NCI-H2196 treated with DMSO at 0.1 percent for 48 hours (cell line): ENCODE data around the gene SLC9A9.
"Not testable (repeated sequence)": the region's sequence is repeated elsewhere in the genome, so short reads cannot be mapped to it uniquely, and the experiment has no call there.

Source experiments
- DNase-seq: peaks from one replicate; lab custom pipeline; 2025; ENCODE audit not compliant: unreplicated experiment; lab: John Stamatoyannopoulos, UW

The SLC9A9 gene

GRCh38 chr3:143847787-143848631 lies at the start of gene SLC9A9:
Gene SLC9A9, minus strand, starts transcription at chr3:143848468. Its CDS starts 146 bp downstream, at chr3:143848322.
- no peak for DNase-seq

GRCh38 chr3:143897576-143898295 lies 49.5 kb upstream of the SLC9A9 start:
- no peak for DNase-seq

DNA sequence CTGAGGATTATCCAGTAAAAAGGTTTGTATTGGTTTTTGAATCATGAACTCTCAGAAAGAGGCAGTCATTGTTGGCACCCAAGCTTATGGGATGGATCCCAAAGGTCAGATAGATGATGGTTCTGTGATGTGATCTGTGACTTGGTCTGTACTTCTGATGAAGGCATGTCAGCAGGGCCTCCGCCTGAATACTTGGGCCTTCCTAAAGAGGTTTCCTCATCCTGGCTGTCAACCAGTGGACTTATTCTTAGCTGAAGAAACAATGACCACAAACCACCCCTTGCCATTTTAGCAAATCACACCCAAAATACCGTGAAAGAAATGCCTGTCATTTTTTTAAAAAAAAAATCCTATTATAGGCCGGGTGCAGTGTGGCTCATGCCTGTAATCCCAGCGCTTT lies 48.2 kb upstream of the SLC9A9 start:
- DNase-seq: no peak

DNA sequence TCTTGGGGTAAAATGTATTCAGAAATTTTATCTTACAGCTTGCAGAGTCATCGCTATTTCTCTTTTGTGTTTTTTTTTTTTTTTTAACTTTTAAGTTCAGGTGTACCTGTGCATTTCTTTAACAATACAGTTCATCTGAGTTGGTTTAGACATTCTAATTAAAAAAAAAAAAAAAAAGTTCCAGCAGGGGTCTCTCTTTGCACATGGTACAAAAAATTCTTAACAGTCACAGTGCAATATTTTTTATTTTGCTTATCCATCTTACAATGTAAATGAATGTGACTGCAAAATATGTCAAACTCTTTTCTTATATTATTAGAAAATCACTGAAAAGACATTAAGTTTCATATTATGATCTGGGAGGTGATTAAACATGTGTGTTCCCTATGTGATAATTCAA lies 47.5 kb upstream of the SLC9A9 start:
- no peak for DNase-seq

GRCh38 chr3:143888846-143889245 lies 40.6 kb upstream of the SLC9A9 start:
- no peak for DNase-seq

DNA sequence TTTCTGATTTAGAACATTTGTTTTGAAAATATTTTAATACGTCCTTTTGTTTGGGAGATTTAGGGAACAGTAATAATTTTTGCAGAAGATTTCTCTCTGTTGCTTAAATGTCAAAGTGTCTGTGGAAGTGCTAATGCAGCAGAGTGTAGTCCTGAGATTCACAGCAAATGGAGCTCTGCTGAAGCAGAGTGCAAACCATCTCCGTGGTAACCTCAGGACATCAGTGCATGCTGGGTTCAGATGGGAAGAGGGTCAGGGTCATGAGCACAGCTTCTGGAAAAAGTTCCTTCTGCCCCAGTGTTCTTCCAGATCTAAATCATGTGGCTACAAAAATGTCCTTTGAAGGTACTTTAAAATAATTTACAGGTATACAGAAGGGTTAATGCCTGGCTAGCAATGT lies 39.9 kb upstream of the SLC9A9 start:
- no peak for DNase-seq

GRCh38 chr3:143885780-143886427 lies 37.6 kb upstream of the SLC9A9 start:
- DNase-seq: no peak

GRCh38 chr3:143884861-143885260 lies 36.6 kb upstream of the SLC9A9 start:
- DNase-seq: no peak

DNA sequence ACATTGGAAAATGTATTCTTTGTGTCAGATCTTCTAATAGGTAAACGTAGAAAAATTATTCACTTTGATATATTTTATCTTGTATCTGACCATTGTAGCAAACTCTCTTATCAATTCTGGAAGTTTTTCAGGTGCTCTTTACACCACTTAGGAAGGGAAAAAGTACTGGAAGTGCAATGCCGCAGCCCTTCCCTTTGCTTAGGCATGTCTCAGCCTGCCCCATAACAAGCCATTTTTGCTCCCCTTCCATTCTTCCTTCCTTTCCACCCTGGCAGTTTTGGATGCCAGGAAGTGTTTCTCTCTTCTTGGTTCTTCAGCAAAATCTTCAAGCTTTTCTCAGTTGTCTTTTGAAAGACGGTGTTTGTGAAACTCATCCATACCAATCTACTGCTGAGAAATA lies 34.9 kb upstream of the SLC9A9 start:
- no peak for DNase-seq

GRCh38 chr3:143881095-143881494 lies 32.8 kb upstream of the SLC9A9 start:
- DNase-seq: no peak

DNA sequence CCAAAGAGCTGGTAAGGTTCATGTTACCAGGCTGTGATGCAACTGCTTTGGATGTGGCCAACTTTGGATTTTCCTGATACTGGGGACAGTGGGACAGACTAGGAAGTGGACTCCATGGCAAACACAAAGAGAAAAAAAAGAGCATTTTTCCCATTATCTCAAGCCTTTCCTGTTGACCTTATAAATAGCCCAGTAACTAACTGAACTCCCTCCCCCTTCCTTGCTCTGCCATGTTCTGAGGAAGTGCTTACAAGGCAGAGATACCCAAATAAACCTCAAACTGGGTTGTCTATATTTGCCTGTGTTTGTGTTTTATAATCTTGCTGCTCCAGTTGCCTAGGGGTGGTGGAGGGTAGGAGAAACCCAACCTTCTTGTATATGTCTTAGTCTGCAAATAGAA lies 27.3 kb upstream of the SLC9A9 start:
- no peak for DNase-seq

DNA sequence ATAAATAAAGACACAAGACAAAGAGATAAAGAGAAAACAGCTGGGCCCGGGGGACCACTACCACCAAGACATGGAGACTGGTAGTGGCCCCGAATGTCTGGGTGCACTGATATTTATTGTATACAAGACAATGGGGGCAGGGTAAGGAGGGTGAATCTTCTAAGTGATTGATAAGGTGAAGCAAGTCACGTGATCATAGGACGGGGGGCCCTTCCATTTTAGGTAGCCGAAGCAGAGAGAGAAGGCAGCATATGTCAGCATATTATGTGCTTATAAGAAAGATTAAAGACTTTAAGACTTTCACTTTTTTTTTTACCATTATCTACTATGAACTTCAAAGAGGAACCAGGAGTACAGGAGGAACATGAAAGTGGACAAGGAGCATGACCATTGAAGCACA lies 25.3 kb upstream of the SLC9A9 start:
- DNase-seq: not testable (repeated sequence)

- no peak for DNase-seq
These were observed 17.0 kb upstream of the SLC9A9 start for GRCh38 chr3:143865302-143865701.

GRCh38 chr3:143859465-143860203 lies 11.4 kb upstream of the SLC9A9 start:
- no peak for DNase-seq

DNA sequence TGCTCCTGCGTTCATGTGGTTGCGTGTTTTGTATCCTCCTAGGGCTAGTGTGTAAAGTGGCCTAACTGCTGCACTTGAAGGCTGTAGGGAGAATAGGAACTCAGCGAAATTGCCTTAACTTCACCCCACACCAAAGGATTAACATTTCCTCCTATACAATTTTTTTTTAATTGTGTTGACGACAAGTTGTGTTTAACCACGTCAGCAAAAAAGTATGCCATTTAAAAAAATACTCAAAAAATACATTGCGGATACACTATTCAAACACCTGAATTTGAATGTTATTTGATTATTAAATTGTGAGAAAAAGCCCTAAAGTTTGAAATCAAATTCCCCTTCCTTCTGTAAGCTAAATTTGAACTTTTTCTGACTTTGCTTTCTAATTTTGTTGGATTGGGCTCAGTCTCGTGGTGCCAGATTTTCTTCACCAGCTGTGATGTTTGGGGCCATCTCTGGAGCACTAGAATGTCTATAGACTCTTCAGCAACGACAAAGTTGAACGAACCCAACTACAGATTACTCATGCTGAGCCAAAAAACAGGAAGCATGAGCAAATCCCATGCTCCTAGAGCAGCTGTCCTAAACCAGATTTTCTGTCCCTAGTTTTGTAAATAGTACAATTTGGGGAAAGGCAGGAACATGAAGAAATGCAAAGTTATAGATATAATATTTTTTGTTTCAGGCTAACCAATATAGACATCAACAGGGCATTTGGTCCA lies 8.1 kb upstream of the SLC9A9 start:
- DNase-seq: no peak

DNA sequence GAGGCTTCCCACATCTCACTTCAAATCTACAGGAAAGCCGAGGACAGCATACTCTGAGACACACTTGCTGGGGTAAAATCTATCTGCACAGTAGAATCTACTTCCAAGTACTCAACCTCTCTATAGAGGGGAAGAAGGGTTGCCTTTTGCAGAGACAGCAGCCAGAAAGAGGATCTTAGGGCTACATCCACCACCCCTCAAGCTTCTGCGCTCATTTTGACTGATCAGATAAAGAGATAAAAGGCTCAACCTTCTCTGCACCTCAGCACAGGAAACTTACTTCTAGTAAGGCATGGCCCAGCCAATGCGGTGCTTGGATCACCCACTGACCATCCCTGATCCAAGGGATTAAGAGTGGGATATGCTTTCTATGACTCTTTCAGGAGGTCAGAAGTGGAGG lies 6.9 kb upstream of the SLC9A9 start:
- no peak for DNase-seq

DNA sequence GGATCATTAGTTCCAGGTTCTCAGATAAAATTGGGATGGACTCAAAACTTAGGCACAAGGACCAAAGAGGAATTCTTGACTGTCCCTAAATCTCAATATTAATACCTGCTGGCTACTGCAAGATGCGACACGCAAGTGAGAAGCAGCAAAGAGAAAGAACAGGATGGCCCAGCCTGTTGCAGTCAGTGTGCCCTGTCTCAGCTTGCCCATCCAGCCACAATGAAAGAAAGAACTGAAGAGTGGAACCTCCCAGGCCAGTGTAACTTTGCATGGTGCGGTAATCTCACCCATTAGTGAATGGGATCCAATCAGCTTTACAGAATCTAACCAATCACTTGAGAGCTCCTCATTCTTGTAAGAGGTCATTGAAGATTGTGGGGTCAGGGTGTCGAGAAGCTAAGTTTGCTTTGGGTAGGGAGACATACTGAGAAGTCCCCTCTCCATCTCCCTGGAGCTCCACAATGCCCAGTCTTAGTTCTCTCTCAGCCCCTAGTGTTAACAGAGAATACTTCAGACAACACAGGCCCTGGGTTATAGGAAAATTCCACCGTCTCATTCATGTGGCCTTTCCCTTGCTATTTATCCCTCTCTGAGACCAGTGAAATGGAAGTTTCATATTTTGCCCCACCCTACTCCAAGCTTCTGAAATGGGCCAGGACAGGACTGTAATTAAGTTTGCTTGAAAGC lies 3.2 kb upstream of the SLC9A9 start:
- no peak for DNase-seq

DNA sequence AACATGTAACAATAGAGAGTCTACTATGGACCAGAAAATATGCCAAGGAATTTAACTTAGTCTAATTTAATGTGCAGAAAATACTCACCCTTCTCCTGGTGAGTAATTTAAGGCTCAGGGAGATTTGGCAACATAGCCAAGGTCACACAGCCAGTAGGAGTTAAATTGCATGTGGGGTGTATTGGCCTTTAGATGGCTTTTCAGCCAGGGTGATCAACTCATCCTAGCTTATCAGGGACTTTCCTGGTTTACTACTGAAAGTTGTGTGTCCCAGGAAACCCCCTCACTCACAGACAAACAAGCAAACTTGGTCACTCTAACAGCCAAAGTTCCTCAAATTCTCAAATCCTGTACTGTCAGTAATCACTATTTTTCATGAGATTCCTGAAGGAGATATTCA lies 2.6 kb upstream of the SLC9A9 start:
- DNase-seq: no peak

- DNase-seq: no peak
These were observed 1.7 kb upstream of the SLC9A9 start for GRCh38 chr3:143849854-143850549.
